Type B pancreatic cell (in vitro differentiated cells): ENCODE results near the gene YPEL2. TPM values are rescaled to one million over a fixed set of nuclear protein-coding genes. Genes with fewer than 3 reads are reported as not detected.

Source experiments
- DNase-seq: peaks from one replicate; pipeline ENCODE4 v3.0.0; 2021; ENCODE audit warnings: mixed read lengths; ENCODE audit not compliant: unreplicated experiment; ENCODE audit errors: extremely low spot score
- H3K27ac Mint-ChIP-seq: 2 replicates; pipeline ENCODE4 v1.8.0; 2021; ENCODE audit warnings: mild to moderate bottlenecking, mixed read lengths
- H3K27me3 Mint-ChIP-seq: 2 replicates; pipeline ENCODE4 v1.8.0; 2021; ENCODE audit warnings: mixed read lengths
- H3K36me3 Mint-ChIP-seq: 2 replicates; pipeline ENCODE4 v1.8.0; 2021; ENCODE audit warnings: mixed read lengths
- H3K4me1 Mint-ChIP-seq: one replicate; pipeline ENCODE4 v1.8.0; 2021; ENCODE audit warnings: mixed read lengths; ENCODE audit not compliant: unreplicated experiment
- H3K4me3 Mint-ChIP-seq: 2 replicates; pipeline ENCODE4 v1.8.0; 2021; ENCODE audit warnings: mild to moderate bottlenecking, mixed read lengths
- H3K9me3 Mint-ChIP-seq: 2 replicates; pipeline ENCODE4 v1.8.0; 2021; ENCODE audit warnings: mixed read lengths
- total RNA-seq: library from RNA; stranded (reverse); gene quantifications from 2 replicates; pipeline ENCODE4 v1.2.1, GENCODE V29; 2021; ENCODE audit warnings: low replicate concordance
- TF ChIP-seq, protein P1 (sequence below): fragments of 200-600 bp; sonication (generic); conservative IDR thresholded peaks from 2 replicates; pipeline ENCODE4 v1.5.0; 2021; ENCODE audit warnings: antibody characterized with exemption, mild to moderate bottlenecking

The YPEL2 gene
- total RNA-seq, 1 donor from 2014 or later: 14.7 TPM

GRCh38 chr17:59413014-59413766 is 81.7 kb downstream of the YPEL2 start:
- DNase-seq: no peak
- Mint-ChIP-seq H3K9me3 (peaks cover 5% of the 10 kb centered on the region), H3K27me3 (no peaks in the 10 kb centered on the region), H3K27ac (no peak overlapping the region), H3K4me1 (peaks cover 11% of the 10 kb centered on the region), H3K4me3 (no peak overlapping the region), H3K36me3 (no peaks in the 10 kb centered on the region)
- TF ChIP-seq, protein P1, sequence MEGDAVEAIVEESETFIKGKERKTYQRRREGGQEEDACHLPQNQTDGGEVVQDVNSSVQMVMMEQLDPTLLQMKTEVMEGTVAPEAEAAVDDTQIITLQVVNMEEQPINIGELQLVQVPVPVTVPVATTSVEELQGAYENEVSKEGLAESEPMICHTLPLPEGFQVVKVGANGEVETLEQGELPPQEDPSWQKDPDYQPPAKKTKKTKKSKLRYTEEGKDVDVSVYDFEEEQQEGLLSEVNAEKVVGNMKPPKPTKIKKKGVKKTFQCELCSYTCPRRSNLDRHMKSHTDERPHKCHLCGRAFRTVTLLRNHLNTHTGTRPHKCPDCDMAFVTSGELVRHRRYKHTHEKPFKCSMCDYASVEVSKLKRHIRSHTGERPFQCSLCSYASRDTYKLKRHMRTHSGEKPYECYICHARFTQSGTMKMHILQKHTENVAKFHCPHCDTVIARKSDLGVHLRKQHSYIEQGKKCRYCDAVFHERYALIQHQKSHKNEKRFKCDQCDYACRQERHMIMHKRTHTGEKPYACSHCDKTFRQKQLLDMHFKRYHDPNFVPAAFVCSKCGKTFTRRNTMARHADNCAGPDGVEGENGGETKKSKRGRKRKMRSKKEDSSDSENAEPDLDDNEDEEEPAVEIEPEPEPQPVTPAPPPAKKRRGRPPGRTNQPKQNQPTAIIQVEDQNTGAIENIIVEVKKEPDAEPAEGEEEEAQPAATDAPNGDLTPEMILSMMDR: no peak

DNA sequence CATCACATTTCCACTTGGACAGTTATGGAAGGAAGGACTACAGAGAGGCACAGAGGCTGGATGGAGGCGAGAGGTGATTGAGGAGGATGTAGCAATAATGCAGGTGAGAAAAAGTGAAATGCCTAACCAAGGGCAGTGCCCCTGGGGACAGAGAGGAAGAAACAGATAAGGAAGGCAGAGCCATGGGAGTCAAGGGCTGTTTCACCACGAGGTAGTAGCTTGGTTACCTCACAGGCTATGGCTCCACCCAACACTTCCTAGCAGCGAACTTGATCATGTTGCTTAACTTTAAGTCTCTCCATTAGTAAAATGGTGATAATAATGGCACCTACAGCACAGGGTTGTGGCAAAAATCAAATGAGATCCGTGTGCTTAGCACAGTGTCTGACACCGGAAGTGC is 83.9 kb downstream of the YPEL2 start:
- H3K9me3 Mint-ChIP-seq: no peaks in the 10 kb centered on the region
- peaks cover 15% of the 10 kb centered on the region for H3K4me1 Mint-ChIP-seq
- no peaks in the 10 kb centered on the region for H3K36me3 Mint-ChIP-seq
- no peak overlapping the region for H3K4me3 Mint-ChIP-seq
- TF ChIP-seq, protein P1: no peak
- H3K27me3 Mint-ChIP-seq: no peaks in the 10 kb centered on the region
- DNase-seq: no peak
- H3K27ac Mint-ChIP-seq: no peak overlapping the region

GRCh38 chr17:59416184-59416583 is 84.7 kb downstream of the YPEL2 start:
- Mint-ChIP-seq H3K9me3 (no peaks in the 10 kb centered on the region), H3K4me1 (peaks cover 15% of the 10 kb centered on the region), H3K27ac (no peak overlapping the region), H3K36me3 (no peaks in the 10 kb centered on the region), H3K4me3 (no peak overlapping the region), H3K27me3 (no peaks in the 10 kb centered on the region)
- TF ChIP-seq, protein P1: no peak
- DNase-seq: no peak

DNA sequence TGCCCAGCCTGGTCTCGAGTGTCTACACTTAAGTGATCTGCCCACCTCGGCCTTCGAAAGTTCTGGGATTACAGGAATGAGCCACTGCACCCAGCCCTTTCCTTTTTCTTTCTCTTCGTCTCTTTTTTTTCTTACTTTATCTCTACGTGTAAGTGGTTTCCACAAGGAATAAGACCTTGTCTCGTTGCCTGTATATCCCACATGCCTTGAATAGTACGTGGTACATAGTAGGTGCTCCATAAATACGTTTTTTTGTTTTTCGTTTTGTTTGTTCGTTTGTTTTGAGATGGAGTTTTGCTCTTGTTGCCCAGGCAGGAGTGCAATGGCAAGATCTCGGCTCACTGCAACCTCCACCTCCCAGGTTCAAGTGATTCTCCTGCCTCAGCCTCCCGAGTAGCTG is 86.0 kb downstream of the YPEL2 start:
- TF ChIP-seq, protein P1: no peak
- Mint-ChIP-seq H3K4me1 (peaks cover 15% of the 10 kb centered on the region), H3K9me3 (no peaks in the 10 kb centered on the region), H3K27ac (no peak overlapping the region), H3K4me3 (no peak overlapping the region), H3K27me3 (no peaks in the 10 kb centered on the region), H3K36me3 (no peaks in the 10 kb centered on the region)
- no peak for DNase-seq

- peaks cover 8% of the 10 kb centered on the region for H3K4me1 Mint-ChIP-seq
- H3K4me3 Mint-ChIP-seq: no peak overlapping the region
- TF ChIP-seq, protein P1: no peak
- DNase-seq: no peak
- H3K27ac Mint-ChIP-seq: no peak overlapping the region
- no peaks in the 10 kb centered on the region for H3K27me3 Mint-ChIP-seq
- no peaks in the 10 kb centered on the region for H3K9me3 Mint-ChIP-seq
- H3K36me3 Mint-ChIP-seq: no peaks in the 10 kb centered on the region
Observed at GRCh38 chr17:59418732-59419166, 87.3 kb downstream of the YPEL2 start.
